HepG2 (cell line): ENCODE results near the gene NUP153. TPM values are rescaled to one million over a fixed set of nuclear protein-coding genes. Genes with fewer than 3 reads are reported as not detected.

Experiments used
- ATAC-seq: fragments of 200-7000 bp; cut with Tn5 transposase; 3 replicates; pipeline ENCODE4 v1.9.1; 2020; ENCODE audit warnings: mild to moderate bottlenecking, moderate library complexity
- BruUV-seq: library from RNA; stranded (reverse); fragments of 400-500 nt; replicated peaks from 2 replicates; lab custom pipeline; 2021; lab: Mats Ljungman, UMichigan
- CTCF ChIA-PET: fragments of 300-600 bp; formaldehyde crosslinking; extraction: SDS; loops from one replicate; lab custom pipeline; 2021; ENCODE audit warnings: low total read pairs, inconsistent platforms, low intra/inter-chr PET ratio; lab: Yijun Ruan, JAX
- POLR2A ChIA-PET: fragments of 350-600 bp; sonication (Branson Sonifier 250); formaldehyde crosslinking; loops from one replicate; lab custom pipeline; 2020; ENCODE audit warnings: antibody characterized with exemption, inconsistent platforms; lab: Yijun Ruan, JAX
- DNase-seq: peaks from one replicate; pipeline ENCODE4 v3.0.0-alpha.2; 2015; ENCODE audit warnings: low spot score
- FAIRE-seq: peaks from 3 replicates; lab custom pipeline; 2011; peaks lifted over from hg19 to GRCh38; lab: Jason Lieb, UNC
- H2AFZ ChIP-seq: one replicate; pipeline ENCODE4 v1.6.1; 2011; ENCODE audit warnings: low read length, inconsistent platforms
- H3K27ac ChIP-seq: fragments of 300-600 bp; 3 replicates; pipeline ENCODE4 v1.8.0; 2011; ENCODE audit warnings: mixed run types, mild to moderate bottlenecking, mixed read lengths, low read length, inconsistent platforms; ENCODE audit not compliant: insufficient read depth; ENCODE audit errors: extremely low read length
- H3K27me3 ChIP-seq, 2 experiments: fragments of 200-600 bp in 1 of 2; 2 replicates in 1 of 2; 3 replicates in 1 of 2; pipeline versions ENCODE4 v1.6.0 to v1.8.0; 2011; ENCODE audit warnings: low read length in 2 of 2, mild to moderate bottlenecking in 2 of 2, moderate library complexity in 2 of 2, inconsistent platforms in 1 of 2; ENCODE audit not compliant: insufficient read depth in 2 of 2, control insufficient read depth in 1 of 2
- H3K36me3 ChIP-seq, 2 experiments: fragments of 200-600 bp in 1 of 2; replicated peaks in 1 of 2; 2 replicates in 1 of 2; 3 replicates in 1 of 2; pipeline versions ENCODE4 v1.5.1 to v1.8.0; 2011; ENCODE audit warnings: low read length in 2 of 2, inconsistent platforms in 1 of 2; ENCODE audit not compliant: insufficient read depth in 2 of 2, control insufficient read depth in 1 of 2
- H3K4me1 ChIP-seq: 2 replicates; pipeline ENCODE4 v1.5.1; 2012; ENCODE audit warnings: low read length, inconsistent platforms; ENCODE audit not compliant: insufficient read depth
- H3K4me2 ChIP-seq: 2 replicates; pipeline ENCODE4 v1.6.0; 2011; ENCODE audit warnings: low read depth, low read length, inconsistent platforms
- H3K4me3 ChIP-seq, 3 experiments: fragments of 200-600 bp in 1 of 3; sonication (generic), shearing (Covaris generic) in 1 of 3; replicated peaks in 1 of 3; 2 replicates each; pipeline ENCODE4 v1.5.1; 2011 to 2016; ENCODE audit warnings: low read length in 3 of 3, inconsistent platforms in 2 of 3, low read depth in 2 of 3, mild to moderate bottlenecking in 2 of 3, control low read depth in 1 of 3, mixed read lengths in 1 of 3; ENCODE audit not compliant: insufficient read depth in 1 of 3
- H3K79me2 ChIP-seq: one replicate; pipeline ENCODE4 v1.6.1; 2011; ENCODE audit warnings: low read length, inconsistent platforms; ENCODE audit not compliant: insufficient read depth
- H3K9ac ChIP-seq: 2 replicates; pipeline ENCODE4 v1.6.0; 2011; ENCODE audit warnings: mild to moderate bottlenecking, low read depth, low read length, inconsistent platforms; ENCODE audit not compliant: insufficient read depth
- H3K9me3 ChIP-seq: 2 replicates; pipeline ENCODE4 v1.5.1; 2012; ENCODE audit warnings: mild to moderate bottlenecking, low read length
- H4K20me1 ChIP-seq: 2 replicates; pipeline ENCODE4 v1.6.0; 2011; ENCODE audit warnings: inconsistent platforms, mild to moderate bottlenecking, low read length, moderate library complexity; ENCODE audit not compliant: insufficient read depth
- CENPBD1 ChIP-seq: sonication (generic); formaldehyde crosslinking; IDR thresholded peaks from 2 replicates; pipeline ENCODE4 v1.8.0; 2022; ENCODE audit warnings: missing genetic modification reagents, low read depth, mild to moderate bottlenecking, borderline replicate concordance
- CREB3 ChIP-seq: sonication (generic); formaldehyde crosslinking; IDR thresholded peaks from 2 replicates; pipeline ENCODE4 v1.5.0; 2020; ENCODE audit warnings: missing genetic modification reagents
- IRX3 ChIP-seq: sonication (generic); formaldehyde crosslinking; IDR thresholded peaks from 2 replicates; pipeline ENCODE4 v1.8.1; 2023; ENCODE audit warnings: mild to moderate bottlenecking, low read depth, missing genetic modification reagents, borderline replicate concordance
- KDM2A ChIP-seq: sonication (generic); formaldehyde crosslinking; IDR thresholded peaks from 2 replicates; pipeline ENCODE4 v1.4.0; 2020; ENCODE audit warnings: low read depth, missing genetic modification reagents, borderline replicate concordance
- KLF15 ChIP-seq: sonication (generic); formaldehyde crosslinking; IDR thresholded peaks from 2 replicates; pipeline ENCODE4 v1.8.1; 2023; ENCODE audit warnings: borderline replicate concordance, mild to moderate bottlenecking, inconsistent platforms, missing genetic modification reagents, mixed read lengths
- KLF9 ChIP-seq: IDR thresholded peaks from 2 replicates; pipeline ENCODE4 v1.6.1; 2016; ENCODE audit warnings: low read depth
- MBD4 ChIP-seq: IDR thresholded peaks from 2 replicates; pipeline ENCODE4 v1.6.1; 2012; ENCODE audit warnings: low read length, inconsistent platforms, borderline replicate concordance
- MZF1 ChIP-seq: sonication (generic); formaldehyde crosslinking; IDR thresholded peaks from 2 replicates; pipeline ENCODE4 v1.8.1; 2023; ENCODE audit warnings: mild to moderate bottlenecking, missing genetic modification reagents, borderline replicate concordance
- ONECUT2 ChIP-seq: sonication (generic); formaldehyde crosslinking; IDR thresholded peaks from 2 replicates; pipeline ENCODE4 v1.4.0; 2020; ENCODE audit warnings: missing genetic modification reagents
- PPARG ChIP-seq: conservative IDR thresholded peaks from 2 replicates; pipeline ENCODE4 v1.6.1; 2016; ENCODE audit warnings: missing biosample characterization, missing genetic modification reagents
- RXRA ChIP-seq: sonication (generic); formaldehyde crosslinking; IDR thresholded peaks from 2 replicates; pipeline ENCODE4 v1.5.1; 2020; ENCODE audit warnings: missing genetic modification reagents
- SMARCC2 ChIP-seq: fragments of 450-650 bp; IDR thresholded peaks from 2 replicates; pipeline ENCODE4 v1.6.1; 2017; ENCODE audit warnings: antibody characterized with exemption, mild to moderate bottlenecking
- SRF ChIP-seq: IDR thresholded peaks from 2 replicates; pipeline ENCODE4 v1.6.1; 2011; ENCODE audit warnings: mild to moderate bottlenecking, low read depth, low read length, moderate library complexity
- ZBTB20 ChIP-seq: sonication (generic); formaldehyde crosslinking; IDR thresholded peaks from 2 replicates; pipeline ENCODE4 v1.8.1; 2023; ENCODE audit warnings: missing genetic modification reagents, low read depth, mild to moderate bottlenecking, borderline replicate concordance
- ZBTB33 ChIP-seq: sonication (generic); formaldehyde crosslinking; IDR thresholded peaks from 2 replicates; pipeline ENCODE4 v1.4.0; 2020; ENCODE audit warnings: missing genetic modification reagents
- ZFP36 ChIP-seq: fragments of 150-350 bp; IDR thresholded peaks from 2 replicates; pipeline ENCODE4 v1.6.1; 2018; ENCODE audit warnings: borderline replicate concordance, low read length, low read depth; ENCODE audit not compliant: partially characterized antibody
- ZFP37 ChIP-seq: sonication (generic); formaldehyde crosslinking; IDR thresholded peaks from 2 replicates; pipeline ENCODE4 v1.4.0; 2020; ENCODE audit warnings: missing genetic modification reagents, borderline replicate concordance
- ZNF230 ChIP-seq: sonication (generic); formaldehyde crosslinking; IDR thresholded peaks from 2 replicates; pipeline ENCODE4 v1.4.0; 2020; ENCODE audit warnings: mild to moderate bottlenecking, missing genetic modification reagents
- ZNF737 ChIP-seq: sonication (generic); formaldehyde crosslinking; IDR thresholded peaks from 2 replicates; pipeline ENCODE4 v1.5.0; 2020; ENCODE audit warnings: missing genetic modification reagents, mild to moderate bottlenecking, borderline replicate concordance
- WGBS: methylation state at CpG from one replicate; pipeline ENCODE4 v1.1.6; 2017; ENCODE audit warnings: low lambda C conversion rate; 5-methylcytosine and 5-hydroxymethylcytosine counted together
- in situ Hi-C: cut with HindIII; loops from 2 replicates; pipeline ENCODE4 v1.10.0; 2017; ENCODE audit warnings: low pct_unique_long_range_greater_than_20kb; ENCODE audit not compliant: extremely low pct_ligation_motif_present
- intact Hi-C: fragments of 100-400 bp; cut with micrococcal nuclease; formaldehyde crosslinking; loops from one replicate; pipeline ENCODE4 v1.10.0; 2022; ENCODE audit not compliant: unreplicated experiment
- polyA plus RNA-seq, 8 experiments: library from polyadenylated mRNA; depleted of rRNA in 3 of 8; stranded (reverse) in 7 of 8; unstranded in 1 of 8; fragments of >200 nt; fragmentation: Illumina TruSeq in 4 of 8; extraction: Trizol in 4 of 8; gene quantifications; 2 replicates each; pipeline versions ENCODE4 v1.2.1 to v1.2.3, GENCODE V29; 2011 to 2016; ENCODE audit warnings: low read depth in 4 of 8, missing spikeins in 1 of 8, mixed read lengths in 1 of 8; ENCODE audit not compliant: insufficient read depth in 1 of 8
- total RNA-seq, 5 experiments: library from RNA; depleted of rRNA; stranded (reverse); fragments of >200 nt; fragmentation: Illumina TruSeq; extraction: Trizol; gene quantifications; 2 replicates each; pipeline ENCODE4 v1.2.3, GENCODE V29; 2016; ENCODE audit warnings: low read depth in 1 of 5
- TF ChIP-seq, protein P1 (sequence below): fragments of 450-650 bp; IDR thresholded peaks from 2 replicates; pipeline ENCODE4 v1.6.1; 2017

The NUP153 gene
- total and polyA plus RNA-seq, 2 of the 13 experiments (the other 11 are each of a cell fraction or from before 2014, with no cell fraction given), result 29.8 to 55.2 TPM

- ATAC-seq, result no peak
- TF ChIP-seq ONECUT2 (CRISPR knock-in tag), result no peak
- no peak for TF ChIP-seq IRX3 (CRISPR knock-in tag)
- TF ChIP-seq ZBTB33 (CRISPR knock-in tag), result no peak
- TF ChIP-seq CENPBD1 (CRISPR knock-in tag), result no peak
- no peak for TF ChIP-seq ZFP37
- no peak for TF ChIP-seq CREB3 (CRISPR knock-in tag)
- no peak for TF ChIP-seq MBD4
- TF ChIP-seq KLF9 (CRISPR knock-in tag), result no peak
- TF ChIP-seq, protein P1, sequence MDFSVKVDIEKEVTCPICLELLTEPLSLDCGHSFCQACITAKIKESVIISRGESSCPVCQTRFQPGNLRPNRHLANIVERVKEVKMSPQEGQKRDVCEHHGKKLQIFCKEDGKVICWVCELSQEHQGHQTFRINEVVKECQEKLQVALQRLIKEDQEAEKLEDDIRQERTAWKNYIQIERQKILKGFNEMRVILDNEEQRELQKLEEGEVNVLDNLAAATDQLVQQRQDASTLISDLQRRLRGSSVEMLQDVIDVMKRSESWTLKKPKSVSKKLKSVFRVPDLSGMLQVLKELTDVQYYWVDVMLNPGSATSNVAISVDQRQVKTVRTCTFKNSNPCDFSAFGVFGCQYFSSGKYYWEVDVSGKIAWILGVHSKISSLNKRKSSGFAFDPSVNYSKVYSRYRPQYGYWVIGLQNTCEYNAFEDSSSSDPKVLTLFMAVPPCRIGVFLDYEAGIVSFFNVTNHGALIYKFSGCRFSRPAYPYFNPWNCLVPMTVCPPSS, result no peak
- no peak for TF ChIP-seq MZF1 (CRISPR knock-in tag)
- TF ChIP-seq SRF, result no peak
- no peak for TF ChIP-seq ZNF230 (CRISPR knock-in tag)
- no peak for TF ChIP-seq KDM2A (CRISPR knock-in tag)
- TF ChIP-seq ZNF737 (CRISPR knock-in tag), result no peak
- TF ChIP-seq PPARG (CRISPR knock-in tag), result no peak
- no peak for TF ChIP-seq ZFP36
- no peak for TF ChIP-seq SMARCC2
- TF ChIP-seq ZBTB20 (CRISPR knock-in tag), result no peak
- no peak for TF ChIP-seq KLF15 (CRISPR knock-in tag)
- no peak for TF ChIP-seq RXRA (CRISPR knock-in tag)
- Histone ChIP-seq H3K9me3 (no peaks in the 10 kb centered on the region), H3K27ac (no peak overlapping the region), H3K4me1 (no peaks in the 10 kb centered on the region), H3K27me3 (no peaks in the 10 kb centered on the region), H3K79me2 (no peaks in the 10 kb centered on the region), H3K36me3 (peaks cover 22 to 91% of the 10 kb centered on the region in 2 experiments), H4K20me1 (no peaks in the 10 kb centered on the region), H3K4me3 (no peak overlapping the region), H3K4me2 (no peak overlapping the region), H3K9ac (no peak overlapping the region), H2AFZ (no peak overlapping the region)
- intact Hi-C loops, result no loop called here
- no peak for FAIRE-seq
- no peak for DNase-seq
- ChIA-PET POLR2A (no interaction called here), CTCF (no interaction called here)
- in situ Hi-C loops, result no loop called here
- 100% methylated on average over 1 of the region's 1 CpG for WGBS
- no TSS peak for BruUV-seq
Measured at GRCh38 chr6:17666646-17667045, 40.1 kb downstream of the NUP153 start.
